NB4 (cell line): ENCODE measurements around the gene BRD1.

Source experiments
- MYC ChIP-seq: IDR thresholded peaks from 2 replicates; pipeline ENCODE4 v1.6.1; 2011; ENCODE audit warnings: low read depth, low read length
- POLR2A ChIP-seq: IDR thresholded peaks from 2 replicates; pipeline ENCODE4 v1.6.1; 2011; ENCODE audit warnings: mild to moderate bottlenecking; ENCODE audit not compliant: insufficient read length; ENCODE audit errors: extremely low read depth
- TF ChIP-seq, protein P1 (sequence below): IDR thresholded peaks from one replicate; pipeline ENCODE4 v1.5.1; 2012; ENCODE audit warnings: low read depth, low read length
- TF ChIP-seq, protein P2 (sequence below): IDR thresholded peaks from 2 replicates; pipeline ENCODE4 v1.6.1; 2011; ENCODE audit warnings: low read depth, low read length

DNA sequence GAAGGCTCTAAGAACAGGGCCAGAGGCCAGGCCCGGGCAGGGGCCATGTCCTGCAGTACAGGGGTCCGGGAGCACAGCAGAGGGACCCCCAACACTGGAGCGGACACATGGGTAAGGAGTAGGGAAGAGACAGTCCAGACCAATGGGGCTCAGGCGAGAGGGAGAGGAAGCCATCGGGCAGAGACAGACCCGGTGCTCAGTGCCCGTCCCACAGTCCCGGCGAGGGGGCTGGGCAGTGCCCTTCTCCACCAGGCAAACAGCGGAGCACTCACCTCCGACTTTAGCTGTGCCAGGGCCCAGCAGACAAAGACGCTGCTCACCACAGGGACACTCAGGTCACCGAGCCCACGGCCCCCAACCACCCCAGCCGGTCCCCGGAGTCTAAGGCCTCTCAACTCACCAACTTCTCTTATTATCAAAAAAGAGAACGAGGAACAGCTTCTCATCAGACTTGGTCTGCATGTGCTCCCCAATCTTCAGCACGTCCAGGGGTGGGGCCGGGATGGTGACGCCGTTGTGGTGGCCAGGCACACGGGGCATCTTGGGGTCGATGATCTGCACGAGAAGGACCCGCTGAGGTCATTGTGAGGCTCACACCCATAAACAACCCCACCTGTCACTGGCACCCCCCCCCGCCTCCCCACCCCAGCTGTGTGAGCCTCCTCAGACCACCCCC, 52.3 kb downstream of the BRD1 start:
- TF ChIP-seq, protein P1, sequence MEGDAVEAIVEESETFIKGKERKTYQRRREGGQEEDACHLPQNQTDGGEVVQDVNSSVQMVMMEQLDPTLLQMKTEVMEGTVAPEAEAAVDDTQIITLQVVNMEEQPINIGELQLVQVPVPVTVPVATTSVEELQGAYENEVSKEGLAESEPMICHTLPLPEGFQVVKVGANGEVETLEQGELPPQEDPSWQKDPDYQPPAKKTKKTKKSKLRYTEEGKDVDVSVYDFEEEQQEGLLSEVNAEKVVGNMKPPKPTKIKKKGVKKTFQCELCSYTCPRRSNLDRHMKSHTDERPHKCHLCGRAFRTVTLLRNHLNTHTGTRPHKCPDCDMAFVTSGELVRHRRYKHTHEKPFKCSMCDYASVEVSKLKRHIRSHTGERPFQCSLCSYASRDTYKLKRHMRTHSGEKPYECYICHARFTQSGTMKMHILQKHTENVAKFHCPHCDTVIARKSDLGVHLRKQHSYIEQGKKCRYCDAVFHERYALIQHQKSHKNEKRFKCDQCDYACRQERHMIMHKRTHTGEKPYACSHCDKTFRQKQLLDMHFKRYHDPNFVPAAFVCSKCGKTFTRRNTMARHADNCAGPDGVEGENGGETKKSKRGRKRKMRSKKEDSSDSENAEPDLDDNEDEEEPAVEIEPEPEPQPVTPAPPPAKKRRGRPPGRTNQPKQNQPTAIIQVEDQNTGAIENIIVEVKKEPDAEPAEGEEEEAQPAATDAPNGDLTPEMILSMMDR, result no peak
- TF ChIP-seq, protein P2, sequence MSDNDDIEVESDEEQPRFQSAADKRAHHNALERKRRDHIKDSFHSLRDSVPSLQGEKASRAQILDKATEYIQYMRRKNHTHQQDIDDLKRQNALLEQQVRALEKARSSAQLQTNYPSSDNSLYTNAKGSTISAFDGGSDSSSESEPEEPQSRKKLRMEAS, result no peak
- TF ChIP-seq POLR2A (no peak), MYC (no peak)
